Retina (tissue), 1 donor: ENCODE measurements around the gene SYMPK.

ENCODE experiments used
- DNase-seq: peaks from one replicate; pipeline ENCODE4 v3.0.0-alpha.2; 2016

SYMPK gene

DNA sequence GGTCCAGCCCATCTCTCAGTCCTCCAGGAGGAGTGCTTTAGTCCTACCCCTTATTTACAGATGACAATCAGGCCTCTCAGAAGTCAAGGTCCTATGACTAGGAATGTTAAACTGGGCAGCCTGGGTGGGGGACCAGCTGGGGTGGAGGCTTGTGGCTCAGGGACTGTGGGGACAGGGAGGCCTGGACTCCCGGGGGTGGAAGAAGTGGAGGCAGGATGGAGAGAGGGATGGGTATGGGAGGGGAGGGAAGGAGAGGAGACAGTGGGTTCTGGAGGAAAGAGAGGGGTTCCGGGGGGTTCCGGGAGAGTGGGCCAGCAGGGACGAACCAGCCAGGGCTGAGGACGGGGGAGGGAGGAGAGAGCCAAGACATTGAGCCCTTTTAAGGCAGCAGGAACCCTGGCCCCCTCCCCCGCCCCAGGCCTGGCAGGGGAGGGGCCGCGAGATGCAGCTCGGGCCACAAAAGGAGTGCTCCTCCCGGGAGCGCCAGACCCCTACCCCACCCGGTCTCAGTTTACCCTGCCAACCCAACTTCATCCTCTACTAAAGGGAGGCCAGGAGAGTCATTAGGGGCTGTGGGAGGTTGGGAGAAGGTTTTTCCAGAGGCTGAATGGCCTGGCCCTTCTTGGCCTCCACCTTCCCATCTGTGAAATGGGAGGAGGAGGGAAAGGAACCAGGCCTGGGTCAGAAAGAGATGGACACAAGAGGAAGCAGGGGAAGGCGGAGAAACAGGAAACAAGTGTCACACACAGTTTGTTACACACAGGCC is 82.3 kb downstream of the SYMPK start:
- DNase-seq = no peak

GRCh38 chr19:45780146-45780447 is 82.8 kb downstream of the SYMPK start:
- DNase-seq = no peak

- DNase-seq = peak; percentile 90
Observed at GRCh38 chr19:45779231-45780145, 83.5 kb downstream of the SYMPK start.

DNA sequence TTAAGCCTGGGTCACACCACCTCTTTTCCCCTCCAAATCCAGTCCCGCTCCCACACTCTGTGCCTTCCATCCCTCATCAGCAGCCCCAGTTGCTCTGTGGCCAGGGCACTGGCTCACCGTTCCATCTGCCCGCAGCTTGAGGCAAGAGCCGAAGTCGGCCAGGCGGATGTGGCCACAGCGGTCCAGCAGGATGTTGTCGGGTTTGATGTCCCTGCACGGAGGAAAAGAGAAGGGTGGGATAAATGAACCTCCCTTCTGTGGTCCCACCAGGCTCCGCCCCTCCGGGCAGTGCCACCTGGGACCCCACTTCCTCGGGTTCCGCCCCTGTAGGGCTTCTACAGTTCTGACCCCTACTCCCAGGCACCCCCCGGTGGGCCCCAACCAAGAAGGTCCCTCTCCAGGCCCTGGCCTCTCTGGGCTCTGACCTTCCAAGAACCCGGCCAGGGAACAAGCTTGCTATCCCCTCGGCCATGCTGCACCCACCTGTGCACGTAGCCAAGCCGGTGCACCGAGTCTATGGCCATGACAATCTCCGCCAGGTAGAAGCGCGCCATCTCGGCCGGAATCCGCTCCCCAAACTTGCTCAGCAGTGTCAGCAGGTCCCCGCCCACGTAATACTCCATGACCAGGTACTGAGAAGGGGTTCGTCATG is 84.8 kb downstream of the SYMPK start:
- no peak for DNase-seq

- DNase-seq = no peak
Observed at GRCh38 chr19:45777395-45777961, 85.5 kb downstream of the SYMPK start.

DNA sequence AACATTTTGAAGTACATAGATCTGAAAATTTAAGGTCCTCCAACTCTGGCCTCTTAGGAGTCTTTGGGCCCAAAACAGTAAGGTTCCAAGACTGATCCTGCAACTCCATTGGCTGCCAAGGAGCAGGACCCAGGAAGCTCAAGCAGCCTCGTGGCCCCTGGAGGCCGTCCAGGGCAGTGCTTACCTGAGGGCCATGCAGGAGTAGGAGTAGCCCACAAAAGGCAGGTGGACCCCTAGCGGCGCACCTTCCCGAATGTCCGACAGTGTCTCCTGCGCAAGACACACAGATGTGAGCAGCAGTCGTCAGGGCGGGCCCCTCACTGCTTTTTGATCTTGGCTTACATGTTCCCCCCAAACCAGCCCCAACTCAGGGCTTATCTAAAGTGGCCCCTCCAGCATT is 88.2 kb downstream of the SYMPK start:
- DNase-seq = no peak

GRCh38 chr19:45773384-45773783 is 89.6 kb downstream of the SYMPK start:
- no peak for DNase-seq

DNA sequence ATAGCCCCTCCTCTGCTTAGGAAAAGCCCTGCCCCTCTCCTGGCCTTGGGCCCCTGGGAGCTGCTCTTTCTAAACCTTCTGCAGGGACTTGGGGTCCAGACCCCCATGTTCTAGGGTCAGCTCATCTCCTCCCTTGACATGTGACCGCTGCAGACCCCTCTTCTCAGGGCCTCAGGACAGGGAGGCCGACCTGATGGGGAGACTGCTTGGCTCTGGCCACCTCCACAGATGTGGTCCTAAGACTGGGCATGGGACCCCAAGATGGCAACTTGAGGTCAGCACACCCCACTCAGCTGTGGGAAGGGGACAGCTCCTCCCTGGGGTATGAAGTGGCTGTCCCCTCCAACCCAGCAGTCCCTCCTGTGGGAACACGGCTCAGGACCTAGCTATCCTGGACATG is 90.0 kb downstream of the SYMPK start:
- no peak for DNase-seq

- DNase-seq = no peak
Observed at GRCh38 chr19:45772130-45772840, 90.7 kb downstream of the SYMPK start.

- peak; percentile 27 for DNase-seq
Observed at GRCh38 chr19:45771311-45771933, 91.5 kb downstream of the SYMPK start.

- peak; percentile 99 for DNase-seq
Observed at GRCh38 chr19:45770192-45771101, 92.5 kb downstream of the SYMPK start.

DNA sequence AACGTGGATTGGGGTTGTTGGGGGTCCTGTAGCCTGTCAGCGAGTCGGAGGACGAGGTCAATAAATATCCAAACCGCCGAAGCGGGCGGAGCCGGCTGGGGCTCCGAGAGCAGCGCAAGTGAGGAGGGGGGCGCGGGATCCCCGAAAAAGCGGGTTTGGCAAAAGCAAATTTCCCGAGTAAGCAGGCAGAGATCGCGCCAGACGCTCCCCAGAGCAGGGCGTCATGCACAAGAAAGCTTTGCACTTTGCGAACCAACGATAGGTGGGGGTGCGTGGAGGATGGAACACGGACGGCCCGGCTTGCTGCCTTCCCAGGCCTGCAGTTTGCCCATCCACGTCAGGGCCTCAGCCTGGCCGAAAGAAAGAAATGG is 93.1 kb downstream of the SYMPK start:
- no peak for DNase-seq

GRCh38 chr19:45768984-45769782 is 93.8 kb downstream of the SYMPK start, which contains the start of gene SIX5:
TSS of gene SIX5 (minus strand) at chr19:45769252. CDS start at chr19:45768844, 408 bp downstream.
- peak; percentile 98 for DNase-seq

- DNase-seq = no peak
Observed at GRCh38 chr19:45768655-45768983, 94.3 kb downstream of the SYMPK start.

DNA sequence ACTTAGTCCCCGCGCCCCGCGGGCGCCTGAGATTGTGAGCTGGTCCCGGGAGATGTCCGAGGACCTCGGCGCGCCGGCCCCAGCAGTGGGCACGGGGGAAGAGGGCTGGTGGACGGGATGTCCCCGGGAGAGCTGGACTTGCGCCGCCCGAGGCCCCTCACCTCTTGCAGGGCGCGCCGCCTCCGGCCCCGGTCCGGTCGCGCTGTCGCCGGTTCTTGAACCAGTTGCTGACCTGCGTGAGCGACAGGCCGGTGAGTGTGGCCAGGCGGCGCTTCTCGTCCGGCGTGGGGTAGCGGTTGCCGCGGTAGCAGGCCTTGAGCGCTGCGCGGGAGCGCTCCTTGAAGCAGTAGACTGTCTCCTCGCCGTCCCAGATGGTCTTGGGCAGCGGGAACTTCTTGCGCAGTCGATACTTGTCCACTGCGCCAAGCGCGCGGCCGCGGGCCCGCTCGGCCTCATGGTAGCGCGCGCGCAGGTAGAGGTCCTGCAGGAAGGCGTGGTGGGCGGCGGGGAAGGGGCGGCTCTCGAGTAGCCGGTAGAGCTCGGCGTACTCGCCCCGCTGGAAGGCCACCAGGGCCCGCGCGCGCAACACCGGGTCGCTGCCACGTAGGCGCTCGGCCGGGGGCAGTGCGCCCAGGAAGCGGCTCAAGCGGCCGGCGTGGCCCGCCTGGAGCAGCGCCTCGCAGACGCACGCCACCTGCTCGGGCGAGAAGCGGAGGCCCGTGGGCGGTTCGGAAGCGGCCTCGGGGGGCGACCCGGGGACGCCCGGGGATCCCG is 94.9 kb downstream of the SYMPK start:
- peak; percentile 84 for DNase-seq

- DNase-seq = no peak
Observed at GRCh38 chr19:45767410-45767880, 95.5 kb downstream of the SYMPK start.

DNA sequence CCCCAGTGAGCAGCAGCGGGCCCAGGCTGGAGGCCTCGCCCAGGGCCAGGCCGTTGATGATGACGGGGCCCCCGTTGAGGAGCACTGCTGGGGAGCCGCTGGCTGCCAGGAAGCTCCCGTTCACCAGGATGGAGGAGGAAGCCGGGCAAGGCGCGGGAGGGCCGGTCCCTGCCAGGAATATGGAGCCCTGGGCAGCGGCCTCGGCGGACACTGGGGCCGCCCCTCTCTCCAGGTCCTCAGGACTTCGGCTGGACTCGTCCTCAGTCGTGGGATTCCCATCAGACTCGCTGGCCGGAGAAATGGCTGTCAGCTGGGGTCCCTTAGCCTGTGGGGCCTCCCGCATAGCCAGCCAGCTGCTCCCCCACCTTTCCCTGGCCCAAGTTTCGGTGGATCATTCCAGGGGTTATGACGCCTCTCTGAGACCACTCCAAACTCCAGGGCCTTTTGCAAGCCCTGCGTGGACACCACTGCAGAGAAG is 96.0 kb downstream of the SYMPK start:
- DNase-seq = no peak

- DNase-seq = no peak
Observed at GRCh38 chr19:45766296-45766868, 96.6 kb downstream of the SYMPK start.
